Bronchial epithelial cell (primary cell): ENCODE results near the gene PRKAG2. TPM values are rescaled to one million over a fixed set of nuclear protein-coding genes. Genes with fewer than 3 reads are reported as not detected.

Source experiments
- DNase-seq: peaks from one replicate; pipeline ENCODE4 v3.0.0-alpha.2; 2010; ENCODE audit warnings: low read depth
- FAIRE-seq: peaks from 2 replicates; lab custom pipeline; 2011; peaks lifted over from hg19 to GRCh38; lab: Jason Lieb, UNC
- H3K27me3 ChIP-seq: 2 replicates; pipeline ENCODE4 v1.5.1; 2011; ENCODE audit warnings: low read length; ENCODE audit not compliant: control insufficient read depth, insufficient read depth
- H3K36me3 ChIP-seq: 2 replicates; pipeline ENCODE4 v1.5.1; 2011; ENCODE audit warnings: low read length; ENCODE audit not compliant: control insufficient read depth, insufficient read depth
- H3K4me3 ChIP-seq: 2 replicates; pipeline ENCODE4 v1.5.1; 2011; ENCODE audit warnings: mild to moderate bottlenecking, low read depth, low read length, control low read depth
- total RNA-seq: library from RNA; depleted of rRNA; stranded (reverse); fragments of >200 nt; gene quantifications from 2 replicates; pipeline ENCODE4 v1.2.1, GENCODE V29; 2014
- TF ChIP-seq, protein P1 (sequence below): IDR thresholded peaks from 2 replicates; pipeline ENCODE4 v1.5.1; 2011; ENCODE audit warnings: mild to moderate bottlenecking, moderate library complexity, low read length, control low read depth, inconsistent platforms; ENCODE audit not compliant: insufficient read depth, severe bottlenecking

The PRKAG2 gene
- total RNA-seq, 1 donor from 2014 or later, result 24.5 TPM

DNA sequence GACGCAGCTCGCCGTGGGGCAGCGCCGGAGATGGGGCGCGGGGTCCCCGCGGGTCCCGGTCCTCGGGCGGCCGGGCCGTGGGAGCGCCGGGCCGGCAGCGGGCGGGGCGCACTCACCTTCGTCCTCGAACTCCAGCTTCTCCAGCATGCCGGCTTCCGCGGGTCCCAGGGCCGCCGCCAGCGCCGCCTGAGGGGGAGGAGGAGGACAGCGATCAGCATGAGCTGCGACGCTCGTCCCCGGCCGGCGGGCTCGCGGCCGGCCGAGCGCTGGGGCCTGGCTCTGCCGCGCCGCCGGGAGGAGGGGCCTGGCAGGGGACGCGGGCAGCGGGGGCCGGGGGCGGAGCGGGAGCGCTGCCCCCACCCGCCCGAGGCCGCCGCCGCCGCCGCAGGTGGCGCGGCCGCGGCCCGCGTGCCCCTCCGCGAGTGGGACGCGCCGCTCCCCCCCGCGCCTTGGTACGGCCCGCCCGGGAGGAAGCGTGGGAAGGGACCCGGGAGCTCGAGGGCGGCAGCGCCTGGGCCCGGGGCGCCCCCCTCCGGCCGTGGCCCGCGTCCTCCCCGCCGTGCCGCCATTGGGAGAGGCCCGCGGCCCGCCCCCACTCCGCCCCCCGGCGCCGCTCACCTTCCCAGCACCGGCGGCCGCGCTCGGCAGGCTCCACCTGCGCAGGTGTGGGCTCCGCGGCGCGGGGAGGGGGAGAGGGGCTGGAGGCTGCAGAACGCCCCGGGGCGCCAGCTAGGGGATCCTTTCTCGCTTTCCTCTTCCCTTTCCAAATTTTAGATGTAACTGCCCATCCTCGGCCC, 244.8 kb downstream of the PRKAG2 start:
- FAIRE-seq (no peak), DNase-seq (peak; percentile 37)
- TF ChIP-seq, protein P1, sequence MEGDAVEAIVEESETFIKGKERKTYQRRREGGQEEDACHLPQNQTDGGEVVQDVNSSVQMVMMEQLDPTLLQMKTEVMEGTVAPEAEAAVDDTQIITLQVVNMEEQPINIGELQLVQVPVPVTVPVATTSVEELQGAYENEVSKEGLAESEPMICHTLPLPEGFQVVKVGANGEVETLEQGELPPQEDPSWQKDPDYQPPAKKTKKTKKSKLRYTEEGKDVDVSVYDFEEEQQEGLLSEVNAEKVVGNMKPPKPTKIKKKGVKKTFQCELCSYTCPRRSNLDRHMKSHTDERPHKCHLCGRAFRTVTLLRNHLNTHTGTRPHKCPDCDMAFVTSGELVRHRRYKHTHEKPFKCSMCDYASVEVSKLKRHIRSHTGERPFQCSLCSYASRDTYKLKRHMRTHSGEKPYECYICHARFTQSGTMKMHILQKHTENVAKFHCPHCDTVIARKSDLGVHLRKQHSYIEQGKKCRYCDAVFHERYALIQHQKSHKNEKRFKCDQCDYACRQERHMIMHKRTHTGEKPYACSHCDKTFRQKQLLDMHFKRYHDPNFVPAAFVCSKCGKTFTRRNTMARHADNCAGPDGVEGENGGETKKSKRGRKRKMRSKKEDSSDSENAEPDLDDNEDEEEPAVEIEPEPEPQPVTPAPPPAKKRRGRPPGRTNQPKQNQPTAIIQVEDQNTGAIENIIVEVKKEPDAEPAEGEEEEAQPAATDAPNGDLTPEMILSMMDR, result no peak
- H3K36me3 ChIP-seq, result no peaks in the 10 kb centered on the region
- no peaks in the 10 kb centered on the region for H3K27me3 ChIP-seq
- H3K4me3 ChIP-seq, result peak overlapping the region; percentile 59

DNA sequence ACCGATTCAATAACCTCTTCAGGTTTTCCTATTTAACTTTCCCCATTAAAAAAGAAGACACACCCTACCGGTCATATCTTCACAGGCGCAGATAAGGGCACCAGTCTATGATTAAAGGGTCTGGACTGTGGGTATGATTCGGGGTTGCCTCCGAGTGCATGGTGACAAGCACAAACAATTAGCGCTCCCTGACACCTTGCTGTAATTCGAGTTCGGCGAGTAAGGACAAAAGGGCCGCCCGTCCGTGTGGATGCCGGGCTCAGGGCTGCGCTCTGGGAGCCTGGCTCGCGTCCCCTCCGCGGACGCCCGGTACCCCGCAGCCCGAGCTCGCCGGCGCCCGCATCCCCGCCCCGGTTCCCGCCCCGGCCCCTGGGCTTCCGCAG, 245.4 kb downstream of the PRKAG2 start:
- FAIRE-seq (no peak), DNase-seq (peak; percentile 50)
- H3K27me3 ChIP-seq, result no peaks in the 10 kb centered on the region
- no peaks in the 10 kb centered on the region for H3K36me3 ChIP-seq
- H3K4me3 ChIP-seq, result peak overlapping the region; percentile 59
- TF ChIP-seq, protein P1, result peak; percentile 19

DNA sequence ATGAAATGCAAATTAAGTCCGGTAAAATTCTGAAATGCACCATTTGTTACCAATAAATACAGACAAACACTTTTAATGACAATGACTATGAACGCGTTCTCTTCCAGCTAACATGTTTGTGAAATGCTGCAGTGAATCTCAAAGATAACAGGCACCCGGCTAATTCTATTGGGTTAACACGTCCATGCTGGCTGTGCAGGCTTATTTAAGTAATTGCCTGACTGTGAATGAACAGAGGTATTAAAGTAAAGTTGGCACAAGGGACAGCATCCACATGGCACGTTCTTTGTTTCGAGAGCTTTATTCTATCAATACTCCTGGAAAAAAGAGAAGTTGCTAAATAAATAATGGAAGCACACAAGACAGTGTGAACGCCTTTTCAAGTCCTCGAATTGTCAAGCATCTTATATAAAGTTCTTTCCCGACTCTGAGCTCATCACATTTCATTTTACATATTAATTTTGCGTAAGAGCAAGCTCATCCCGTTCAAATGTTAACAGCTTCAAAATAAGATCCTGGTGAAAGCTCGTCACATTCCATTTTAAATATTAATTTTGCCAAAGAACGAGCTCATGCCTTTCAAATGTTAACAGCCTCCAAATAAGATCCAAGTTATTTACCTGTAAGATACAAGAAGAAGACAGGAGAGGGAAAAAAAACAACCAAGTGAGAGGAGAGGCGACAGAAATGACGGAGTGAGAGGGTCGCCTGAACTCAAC, 245.9 kb downstream of the PRKAG2 start:
- no peaks in the 10 kb centered on the region for H3K27me3 ChIP-seq
- peak; percentile 22 for DNase-seq
- H3K36me3 ChIP-seq, result no peaks in the 10 kb centered on the region
- peak overlapping the region; percentile 59 for H3K4me3 ChIP-seq
- TF ChIP-seq, protein P1, result no peak
- FAIRE-seq, result no peak

GRCh38 chr7:151630358-151630757, 246.6 kb downstream of the PRKAG2 start:
- H3K36me3 ChIP-seq, result peaks cover 1% of the 10 kb centered on the region
- TF ChIP-seq, protein P1, result no peak
- FAIRE-seq (no peak), DNase-seq (no peak)
- peak overlapping the region; percentile 59 for H3K4me3 ChIP-seq
- H3K27me3 ChIP-seq, result no peaks in the 10 kb centered on the region

GRCh38 chr7:151629713-151630272, 247.1 kb downstream of the PRKAG2 start:
- TF ChIP-seq, protein P1, result no peak
- no peaks in the 10 kb centered on the region for H3K27me3 ChIP-seq
- H3K4me3 ChIP-seq, result no peak overlapping the region
- peaks cover 1% of the 10 kb centered on the region for H3K36me3 ChIP-seq
- DNase-seq (no peak), FAIRE-seq (no peak)
